GM12864 (cell line): ENCODE results near the gene NINJ2.
"Not testable (repeated sequence)": the region's sequence is repeated elsewhere in the genome, so short reads cannot be mapped to it uniquely, and the experiment has no call there.

Experiments
- DNase-seq: peaks from one replicate; pipeline ENCODE4 v3.0.0-alpha.2; 2011; ENCODE audit warnings: low read depth
- H3K4me3 ChIP-seq: 2 replicates; pipeline ENCODE4 v1.5.1; 2011; ENCODE audit warnings: mild to moderate bottlenecking, low read depth, low read length, control low read depth
- TF ChIP-seq, protein P1 (sequence below): IDR thresholded peaks from 2 replicates; pipeline ENCODE4 v1.5.1; 2011; ENCODE audit warnings: low read depth, mild to moderate bottlenecking, moderate library complexity, low read length, control low read depth, inconsistent platforms; ENCODE audit errors: missing control alignments

Gene NINJ2

GRCh38 chr12:639566-639965 is 23.7 kb downstream of the NINJ2 start:
- no peak for DNase-seq
- TF ChIP-seq, protein P1, sequence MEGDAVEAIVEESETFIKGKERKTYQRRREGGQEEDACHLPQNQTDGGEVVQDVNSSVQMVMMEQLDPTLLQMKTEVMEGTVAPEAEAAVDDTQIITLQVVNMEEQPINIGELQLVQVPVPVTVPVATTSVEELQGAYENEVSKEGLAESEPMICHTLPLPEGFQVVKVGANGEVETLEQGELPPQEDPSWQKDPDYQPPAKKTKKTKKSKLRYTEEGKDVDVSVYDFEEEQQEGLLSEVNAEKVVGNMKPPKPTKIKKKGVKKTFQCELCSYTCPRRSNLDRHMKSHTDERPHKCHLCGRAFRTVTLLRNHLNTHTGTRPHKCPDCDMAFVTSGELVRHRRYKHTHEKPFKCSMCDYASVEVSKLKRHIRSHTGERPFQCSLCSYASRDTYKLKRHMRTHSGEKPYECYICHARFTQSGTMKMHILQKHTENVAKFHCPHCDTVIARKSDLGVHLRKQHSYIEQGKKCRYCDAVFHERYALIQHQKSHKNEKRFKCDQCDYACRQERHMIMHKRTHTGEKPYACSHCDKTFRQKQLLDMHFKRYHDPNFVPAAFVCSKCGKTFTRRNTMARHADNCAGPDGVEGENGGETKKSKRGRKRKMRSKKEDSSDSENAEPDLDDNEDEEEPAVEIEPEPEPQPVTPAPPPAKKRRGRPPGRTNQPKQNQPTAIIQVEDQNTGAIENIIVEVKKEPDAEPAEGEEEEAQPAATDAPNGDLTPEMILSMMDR = no peak
- no peak overlapping the region for H3K4me3 ChIP-seq

- no peak for DNase-seq
These were observed 24.2 kb downstream of the NINJ2 start for GRCh38 chr12:638953-639557.

DNA sequence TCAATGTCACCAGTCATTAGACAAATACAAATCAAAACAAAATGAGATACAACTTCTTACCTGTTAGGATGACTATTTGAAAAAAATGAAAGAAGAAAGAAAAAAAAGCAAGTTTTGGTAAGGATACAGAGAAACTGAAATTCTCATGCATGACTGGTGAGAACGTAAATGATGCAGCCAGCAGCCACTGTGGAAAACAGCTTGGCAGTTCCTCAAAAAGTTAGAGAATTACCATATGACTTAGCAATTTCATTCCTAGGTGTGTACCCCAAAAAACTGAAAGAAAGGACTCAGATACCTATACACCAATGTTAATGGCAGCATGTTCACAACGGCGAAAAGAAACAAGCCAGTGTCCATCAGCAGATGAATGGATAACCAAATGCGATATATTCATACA is 26.6 kb downstream of the NINJ2 start:
- no peak overlapping the region for H3K4me3 ChIP-seq
- DNase-seq = no peak
- TF ChIP-seq, protein P1 = no peak

More at GRCh38 chr12:638953-639557, 24.2 kb downstream of the NINJ2 start:
- no peak overlapping the region for H3K4me3 ChIP-seq
- TF ChIP-seq, protein P1 = no peak

GRCh38 chr12:633731-634130 is 29.5 kb downstream of the NINJ2 start:
- TF ChIP-seq, protein P1 = no peak
- no peak overlapping the region for H3K4me3 ChIP-seq
- DNase-seq = no peak

DNA sequence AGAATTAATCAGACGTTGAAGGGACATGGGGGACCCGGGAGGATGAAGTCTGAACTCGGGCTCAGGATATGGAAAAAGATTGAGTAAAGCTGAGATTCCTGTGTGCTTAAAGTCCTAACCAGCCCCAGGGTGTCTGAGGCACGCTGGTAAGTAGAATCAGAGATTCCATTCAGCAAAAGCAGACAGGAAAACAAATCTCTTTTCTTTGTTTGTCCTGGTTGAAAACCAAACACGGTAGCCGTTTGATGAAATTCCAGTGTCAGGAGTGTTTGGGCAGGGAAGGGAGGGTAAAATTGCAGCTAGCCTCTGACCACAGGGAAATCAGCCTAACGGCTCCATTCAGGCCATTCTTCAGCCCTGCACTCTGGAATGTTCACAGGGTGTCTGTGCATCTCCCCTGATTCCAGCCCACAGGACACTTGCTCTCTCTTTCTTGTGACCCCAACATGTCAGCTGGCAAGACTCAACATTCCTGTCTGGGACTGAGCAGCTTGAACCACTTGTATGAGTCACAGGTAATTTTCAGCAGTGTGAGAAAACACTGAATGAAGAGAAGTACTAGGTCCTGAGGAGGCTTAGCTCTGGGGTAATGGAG is 31.0 kb downstream of the NINJ2 start:
- TF ChIP-seq, protein P1 = no peak

DNA sequence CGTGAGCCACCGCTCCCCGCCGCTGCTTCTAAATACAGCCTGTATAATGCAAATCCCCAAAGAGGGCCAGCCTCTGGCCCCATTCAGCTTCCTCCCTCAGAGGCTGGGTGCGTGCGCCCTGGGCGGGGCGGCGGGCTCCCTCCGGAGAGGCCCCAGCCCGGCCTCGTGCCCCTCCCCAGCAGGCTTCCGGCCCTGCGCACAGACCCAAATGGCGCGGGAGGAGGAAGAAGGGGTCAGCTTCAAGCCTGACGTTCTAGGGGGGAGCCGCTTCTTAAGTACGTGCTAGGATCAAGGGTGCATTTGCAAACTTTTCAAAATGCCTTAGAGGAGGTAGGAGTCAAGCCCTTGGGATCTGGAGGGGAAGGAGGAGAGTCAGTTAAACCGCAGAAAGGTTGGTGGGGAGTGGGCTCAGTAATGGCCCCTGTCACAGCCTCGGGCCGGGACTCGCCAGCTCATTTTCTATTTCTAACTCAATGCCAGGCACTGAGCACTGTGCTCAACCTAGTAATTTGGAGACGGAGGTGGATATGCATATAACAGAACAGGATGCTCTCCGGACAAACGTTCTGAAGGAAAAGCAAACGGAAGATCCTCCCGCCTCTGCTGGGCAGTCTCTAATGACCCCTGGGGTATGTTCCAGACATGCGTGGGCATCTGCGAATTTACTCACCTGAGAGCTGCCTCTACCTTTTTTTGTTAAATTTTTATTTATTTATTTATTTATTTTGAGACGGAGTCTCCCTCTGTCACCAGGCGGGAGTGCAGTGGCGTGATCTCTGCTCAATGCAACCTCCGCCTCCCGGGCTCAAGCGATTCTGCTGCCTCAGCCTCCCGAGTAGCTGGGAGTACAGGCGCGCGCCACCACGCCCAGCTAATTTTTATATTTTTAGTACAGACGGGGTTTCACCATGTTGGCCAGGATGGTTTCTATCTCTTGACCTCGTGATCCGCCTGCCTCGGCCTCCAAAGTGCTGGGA is 32.3 kb downstream of the NINJ2 start:
- peak overlapping the region; percentile 62 for H3K4me3 ChIP-seq
- TF ChIP-seq, protein P1 = no peak
- DNase-seq = no peak

More for the DNA sequence above, 31.0 kb downstream of the NINJ2 start:
- H3K4me3 ChIP-seq = peak overlapping the region; percentile 62; the same call in 1 of the 2 replicates
- DNase-seq = no peak

DNA sequence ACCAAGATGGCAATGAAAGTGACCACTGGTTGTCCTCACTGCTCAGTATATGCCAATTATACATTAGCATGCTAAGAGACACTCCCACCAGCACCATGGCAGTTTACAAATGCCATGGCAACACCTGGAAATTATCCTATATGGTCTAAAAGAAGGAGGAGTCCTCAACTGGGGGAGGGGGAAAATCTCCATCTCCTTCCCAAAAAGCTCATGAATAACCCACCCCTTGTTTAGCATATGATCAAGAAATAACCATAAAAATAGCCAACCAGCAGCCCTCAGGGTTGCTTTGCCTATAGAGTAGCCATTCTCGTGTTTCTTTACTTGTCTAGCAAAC is 34.5 kb downstream of the NINJ2 start:
- not testable (repeated sequence) for H3K4me3 ChIP-seq, DNase-seq
